GM21529 (cell line): ENCODE data around the gene PRKAR2B.
"Not testable (repeated sequence)": the region's sequence is repeated elsewhere in the genome, so short reads cannot be mapped to it uniquely, and the experiment has no call there.

Experiments used
- ATAC-seq: cut with Tn5 transposase; IDR thresholded peaks from one replicate; pipeline ENCODE4 v1.9.1; 2021; ENCODE audit not compliant: unreplicated experiment

The PRKAR2B gene

GRCh38 chr7:107151538-107151937, 107.0 kb downstream of the PRKAR2B start:
- no peak for ATAC-seq

- ATAC-seq, result no peak
Observed at GRCh38 chr7:107152011-107152410, 107.5 kb downstream of the PRKAR2B start.

GRCh38 chr7:107154826-107155225, 110.3 kb downstream of the PRKAR2B start:
- ATAC-seq, result no peak

- not testable (repeated sequence) for ATAC-seq
Observed at GRCh38 chr7:107155726-107156125, 111.2 kb downstream of the PRKAR2B start.

- ATAC-seq, result no peak
Observed at GRCh38 chr7:107157091-107157490, 112.6 kb downstream of the PRKAR2B start.

GRCh38 chr7:107158028-107158427, 113.5 kb downstream of the PRKAR2B start:
- no peak for ATAC-seq

- no peak for ATAC-seq
Observed at GRCh38 chr7:107160389-107160788, 115.9 kb downstream of the PRKAR2B start.

GRCh38 chr7:107161415-107161814, 116.9 kb downstream of the PRKAR2B start:
- ATAC-seq, result no peak

GRCh38 chr7:107162475-107162874, 118.0 kb downstream of the PRKAR2B start:
- no peak for ATAC-seq

GRCh38 chr7:107164092-107164491, 119.6 kb downstream of the PRKAR2B start:
- no peak for ATAC-seq

- ATAC-seq, result no peak
Observed at GRCh38 chr7:107165341-107165740, 120.8 kb downstream of the PRKAR2B start.

GRCh38 chr7:107166736-107167426, 122.4 kb downstream of the PRKAR2B start:
- ATAC-seq, result no peak

- ATAC-seq, result no peak
Observed at GRCh38 chr7:107167483-107168232, 123.2 kb downstream of the PRKAR2B start.

- ATAC-seq, result peak; percentile 89
Observed at GRCh38 chr7:107168233-107169119, 124.0 kb downstream of the PRKAR2B start, which contains the start of gene HBP1. Gene HBP1 (plus strand): TSS chr7:107169003. CDS start chr7:107179894, 10,891 bp downstream.

- ATAC-seq, result peak; percentile 23
Observed at GRCh38 chr7:107169120-107170050, 124.9 kb downstream of the PRKAR2B start.

GRCh38 chr7:107170051-107170915, 125.8 kb downstream of the PRKAR2B start:
- ATAC-seq, result no peak

GRCh38 chr7:107171496-107171895, 127.0 kb downstream of the PRKAR2B start:
- ATAC-seq, result no peak

- ATAC-seq, result no peak
Observed at GRCh38 chr7:107172276-107173032, 127.9 kb downstream of the PRKAR2B start.

GRCh38 chr7:107173191-107173590, 128.7 kb downstream of the PRKAR2B start:
- ATAC-seq, result no peak
